ENCODE measurements around the gene WDFY4.
A peak's percentile ranks its signal among the peaks of the same experiment; 100 is the strongest.

WDFY4 gene

DNA sequence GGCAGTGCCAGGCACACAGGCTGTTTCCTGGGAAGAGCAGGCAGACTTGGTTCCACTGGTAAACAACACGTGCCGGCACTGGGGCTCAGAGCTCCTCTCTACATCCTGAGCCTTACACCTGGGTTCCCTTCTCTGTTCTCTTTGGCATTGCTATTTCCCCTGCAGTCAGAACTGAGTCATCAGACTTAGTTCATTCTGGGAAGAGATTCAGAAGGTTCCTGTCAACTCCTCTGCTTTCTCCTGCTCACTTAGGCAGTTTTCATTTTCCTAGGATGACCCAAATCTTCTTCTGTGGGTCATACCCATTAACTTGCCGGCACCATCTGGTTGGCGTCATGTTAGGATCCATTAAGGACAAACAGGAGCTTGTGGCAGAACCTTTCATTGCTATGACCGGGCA, 288.4 kb downstream of the WDFY4 start:
- no peak for DNase-seq (ENCODE audit: low read depth)
- TF ChIP-seq, protein P1, sequence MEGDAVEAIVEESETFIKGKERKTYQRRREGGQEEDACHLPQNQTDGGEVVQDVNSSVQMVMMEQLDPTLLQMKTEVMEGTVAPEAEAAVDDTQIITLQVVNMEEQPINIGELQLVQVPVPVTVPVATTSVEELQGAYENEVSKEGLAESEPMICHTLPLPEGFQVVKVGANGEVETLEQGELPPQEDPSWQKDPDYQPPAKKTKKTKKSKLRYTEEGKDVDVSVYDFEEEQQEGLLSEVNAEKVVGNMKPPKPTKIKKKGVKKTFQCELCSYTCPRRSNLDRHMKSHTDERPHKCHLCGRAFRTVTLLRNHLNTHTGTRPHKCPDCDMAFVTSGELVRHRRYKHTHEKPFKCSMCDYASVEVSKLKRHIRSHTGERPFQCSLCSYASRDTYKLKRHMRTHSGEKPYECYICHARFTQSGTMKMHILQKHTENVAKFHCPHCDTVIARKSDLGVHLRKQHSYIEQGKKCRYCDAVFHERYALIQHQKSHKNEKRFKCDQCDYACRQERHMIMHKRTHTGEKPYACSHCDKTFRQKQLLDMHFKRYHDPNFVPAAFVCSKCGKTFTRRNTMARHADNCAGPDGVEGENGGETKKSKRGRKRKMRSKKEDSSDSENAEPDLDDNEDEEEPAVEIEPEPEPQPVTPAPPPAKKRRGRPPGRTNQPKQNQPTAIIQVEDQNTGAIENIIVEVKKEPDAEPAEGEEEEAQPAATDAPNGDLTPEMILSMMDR (conservative IDR thresholded peaks at IDR 0.05; ENCODE audit: low read depth, low read length), result no peak

DNA sequence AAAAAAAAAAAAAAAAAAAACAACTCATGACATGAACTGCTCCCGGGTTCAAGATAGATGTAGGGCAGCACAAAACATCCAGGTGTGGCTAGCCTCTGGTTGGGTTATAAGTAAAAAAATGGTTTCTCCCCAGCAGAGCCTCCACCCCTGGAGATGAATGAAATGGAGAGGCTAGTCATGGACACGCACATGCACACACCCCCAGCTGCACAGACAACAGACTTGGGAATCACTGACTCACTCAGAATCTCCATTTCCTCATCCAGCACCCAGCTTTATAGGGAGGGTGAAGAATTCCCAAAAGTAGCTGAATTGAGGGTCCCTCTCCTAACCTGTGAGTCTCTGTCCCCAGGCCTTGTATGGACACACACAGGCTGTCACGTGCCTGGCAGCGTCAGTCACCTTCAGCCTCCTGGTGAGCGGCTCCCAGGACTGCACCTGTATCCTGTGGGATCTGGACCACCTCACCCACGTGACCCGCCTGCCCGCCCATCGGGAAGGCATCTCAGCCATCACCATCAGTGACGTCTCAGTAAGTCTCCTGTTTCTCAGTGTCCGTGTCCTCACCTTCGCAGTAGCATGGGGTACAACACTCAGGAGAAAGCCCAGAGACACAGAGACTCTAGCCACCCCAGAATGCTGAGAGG, 290.0 kb downstream of the WDFY4 start:
- TF ChIP-seq, protein P1 (conservative IDR thresholded peaks at IDR 0.05; ENCODE audit: low read depth, low read length), result no peak
- DNase-seq (ENCODE audit: low read depth), result no peak
- H3K4me3 ChIP-seq (ENCODE audit: low read length), result no peak overlapping the region

More for the DNA sequence above, 288.4 kb downstream of the WDFY4 start:
- H3K4me3 ChIP-seq (ENCODE audit: low read length), result no peak overlapping the region

DNA sequence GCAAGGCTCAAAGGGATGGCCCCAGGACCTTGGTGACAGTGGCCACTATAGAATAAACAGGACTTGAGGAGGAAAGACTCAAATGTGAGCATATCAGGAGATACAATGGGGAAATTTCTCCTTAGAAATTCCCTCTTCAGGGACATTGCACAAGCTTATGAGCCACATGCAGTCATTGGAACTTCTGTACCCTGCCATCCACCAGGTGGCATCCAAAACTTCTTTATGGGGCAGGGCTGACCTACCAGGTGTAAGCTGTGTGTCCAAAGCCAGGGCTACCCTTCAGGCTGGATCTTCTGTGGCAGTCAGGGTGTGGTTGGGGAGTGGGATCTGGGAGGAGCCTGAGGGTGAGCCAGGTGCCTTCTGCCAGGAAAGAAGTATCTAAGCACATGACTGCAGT, 291.5 kb downstream of the WDFY4 start:
- H3K4me3 ChIP-seq (ENCODE audit: low read length), result no peak overlapping the region
- TF ChIP-seq, protein P1 (conservative IDR thresholded peaks at IDR 0.05; ENCODE audit: low read depth, low read length), result peak; percentile 29
- no peak for DNase-seq (ENCODE audit: low read depth)

DNA sequence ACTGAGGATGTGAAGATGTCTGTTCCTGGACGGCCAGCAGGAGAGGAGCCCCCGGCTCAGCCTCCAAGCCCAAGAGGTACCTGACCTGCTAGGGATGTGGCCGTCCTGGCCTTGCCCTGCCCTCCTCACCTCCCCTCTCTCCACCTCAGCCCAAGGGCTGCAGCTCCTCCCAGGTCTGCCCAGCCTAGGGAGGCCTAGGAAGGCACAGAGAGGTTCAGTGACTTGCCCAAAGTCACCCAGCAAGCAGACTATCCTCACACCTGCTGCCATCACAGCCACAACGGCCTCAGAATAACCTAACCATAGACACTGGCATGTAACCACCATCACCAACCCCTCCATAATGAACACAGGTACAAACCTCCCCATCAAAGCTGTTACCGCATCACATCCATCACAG, 293.6 kb downstream of the WDFY4 start:
- H3K4me3 ChIP-seq (ENCODE audit: low read length), result no peak overlapping the region
- TF ChIP-seq, protein P1 (conservative IDR thresholded peaks at IDR 0.05; ENCODE audit: low read depth, low read length), result no peak
- DNase-seq (ENCODE audit: low read depth), result no peak

DNA sequence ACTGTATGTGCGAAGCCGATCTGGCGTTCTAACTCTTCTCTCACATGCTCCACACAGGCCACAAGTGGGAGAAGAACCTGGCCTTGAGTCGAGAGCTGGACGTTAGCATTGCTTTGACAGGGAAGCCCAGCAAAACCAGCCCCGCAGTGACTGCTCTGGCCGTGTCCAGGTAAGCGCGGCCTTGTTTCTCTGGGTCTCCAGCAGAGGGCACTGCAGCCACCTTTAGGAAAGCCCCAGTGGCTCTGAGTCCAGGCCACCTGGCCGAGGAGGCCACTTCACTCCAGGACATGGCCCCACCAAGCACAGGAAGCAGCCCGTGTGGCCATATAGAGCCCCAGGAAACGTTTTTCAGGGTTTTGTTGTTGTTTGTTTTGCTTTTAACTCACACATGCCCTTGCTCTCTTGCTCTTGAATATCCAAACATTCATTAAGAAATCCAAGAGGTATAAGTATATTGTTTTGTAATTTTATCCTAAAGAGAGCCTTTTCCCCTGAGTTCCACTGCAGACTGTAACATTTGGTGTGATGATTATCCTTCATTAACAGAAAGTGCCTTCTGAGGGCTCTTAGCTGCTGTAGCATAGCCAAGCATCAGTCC, 296.7 kb downstream of the WDFY4 start:
- TF ChIP-seq, protein P1 (conservative IDR thresholded peaks at IDR 0.05; ENCODE audit: low read depth, low read length), result peak; percentile 85
- DNase-seq (ENCODE audit: low read depth), result peak; percentile 7
- no peak overlapping the region for H3K4me3 ChIP-seq (ENCODE audit: low read length)

DNA sequence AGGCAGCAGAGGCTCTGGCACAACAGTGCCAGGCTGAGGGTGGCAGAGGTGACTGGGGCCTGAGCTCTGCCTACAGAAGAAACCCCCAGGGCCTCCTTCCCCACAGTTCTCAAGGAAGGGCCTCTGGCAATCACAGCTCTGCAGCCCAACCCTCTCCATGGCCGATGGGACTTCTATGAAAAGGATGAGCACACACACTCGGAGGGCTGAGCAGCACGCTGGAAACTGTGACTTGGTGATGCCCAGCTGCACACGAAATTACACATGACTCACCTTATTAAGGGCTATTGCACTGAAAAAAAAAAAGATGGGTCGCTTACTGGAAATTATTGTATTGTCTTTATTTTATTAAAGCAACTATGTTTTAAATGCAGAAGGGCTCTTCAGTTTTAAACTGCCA, 297.9 kb downstream of the WDFY4 start:
- TF ChIP-seq, protein P1 (conservative IDR thresholded peaks at IDR 0.05; ENCODE audit: low read depth, low read length), result no peak
- DNase-seq (ENCODE audit: low read depth), result no peak
- H3K4me3 ChIP-seq (ENCODE audit: low read length), result no peak overlapping the region

Measured in retinal pigment epithelial cell (primary cell).